ENCODE measurements around the gene SYK. TPM values are rescaled to one million over a fixed set of nuclear protein-coding genes. Genes with fewer than 3 reads are reported as not detected.
A peak's percentile ranks its signal among the peaks of the same experiment; 100 is the strongest.
"Not testable (repeated sequence)": the region's sequence is repeated elsewhere in the genome, so short reads cannot be mapped to it uniquely, and the experiment has no call there.

The SYK gene
- total RNA-seq, 1 donor from 2014 or later: 29.2 TPM

GRCh38 chr9:90778746-90779145 lies 22.9 kb upstream of the SYK start:
- no peaks in the 10 kb centered on the region for H3K27me3 ChIP-seq (ENCODE audit: control insufficient read depth, insufficient read depth, low read length)
- TF ChIP-seq CTCF (IDR thresholded peaks at IDR 0.05; ENCODE audit: insufficient read depth, low read length, severe bottlenecking): no peak
- no peak overlapping the region for H3K4me3 ChIP-seq (ENCODE audit: low read depth, low read length)
- DNase-seq (ENCODE audit: low read depth): no peak
- no peaks in the 10 kb centered on the region for H3K36me3 ChIP-seq (ENCODE audit: control insufficient read depth, insufficient read depth, low read length)
- FAIRE-seq: no peak

DNA sequence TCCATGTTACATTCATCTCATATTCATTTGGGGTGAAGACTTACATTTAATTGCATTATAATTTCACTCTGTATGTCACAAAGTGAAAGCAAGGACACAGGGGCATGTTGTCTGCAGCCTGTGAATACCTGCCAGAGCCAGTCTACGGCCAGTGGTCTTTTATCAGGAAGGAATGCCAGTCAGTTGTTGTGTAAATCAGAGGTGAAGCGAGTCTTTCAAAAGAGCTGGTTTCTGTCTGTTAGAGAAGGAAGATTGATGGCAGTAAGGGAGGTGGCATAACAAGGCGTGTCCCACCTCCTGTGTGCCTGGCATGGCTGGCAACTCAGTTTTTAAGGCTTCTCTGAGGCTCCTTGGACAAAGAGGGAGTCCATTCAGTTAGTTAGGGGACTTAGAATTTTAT lies 18.1 kb upstream of the SYK start:
- Histone ChIP-seq H3K36me3 (ENCODE audit: control insufficient read depth, insufficient read depth, low read length) (no peaks in the 10 kb centered on the region), H3K4me3 (ENCODE audit: low read depth, low read length) (no peak overlapping the region), H3K27me3 (ENCODE audit: control insufficient read depth, insufficient read depth, low read length) (no peaks in the 10 kb centered on the region)
- TF ChIP-seq CTCF (IDR thresholded peaks at IDR 0.05; ENCODE audit: insufficient read depth, low read length, severe bottlenecking): no peak
- DNase-seq (ENCODE audit: low read depth): no peak
- no peak for FAIRE-seq

DNA sequence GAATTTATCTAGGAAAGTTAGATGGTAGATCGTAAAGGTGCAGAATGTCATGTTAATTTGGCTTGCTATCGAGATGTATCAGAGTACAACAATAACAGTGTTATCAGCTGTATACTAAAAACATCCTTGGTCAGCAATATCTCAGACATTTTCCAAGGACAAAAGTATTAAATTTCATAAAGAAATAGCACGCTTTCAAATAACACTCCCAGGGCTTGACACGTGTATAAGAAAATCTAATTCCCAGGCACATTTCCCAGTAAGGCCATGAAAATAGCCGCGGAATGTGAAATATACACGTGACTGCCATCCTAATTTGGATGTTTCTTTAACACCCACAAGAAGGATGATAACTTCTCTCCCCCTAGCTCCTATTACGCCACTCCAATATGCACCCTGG lies 17.7 kb upstream of the SYK start:
- H3K4me3 ChIP-seq (ENCODE audit: low read depth, low read length): no peak overlapping the region
- FAIRE-seq (peak; percentile 50), DNase-seq (ENCODE audit: low read depth) (no peak)
- no peak for TF ChIP-seq CTCF (IDR thresholded peaks at IDR 0.05; ENCODE audit: insufficient read depth, low read length, severe bottlenecking)
- no peaks in the 10 kb centered on the region for H3K36me3 ChIP-seq (ENCODE audit: control insufficient read depth, insufficient read depth, low read length)
- no peaks in the 10 kb centered on the region for H3K27me3 ChIP-seq (ENCODE audit: control insufficient read depth, insufficient read depth, low read length)

GRCh38 chr9:90787771-90788460 lies 13.7 kb upstream of the SYK start:
- no peak for TF ChIP-seq CTCF (IDR thresholded peaks at IDR 0.05; ENCODE audit: insufficient read depth, low read length, severe bottlenecking)
- FAIRE-seq (no peak), DNase-seq (ENCODE audit: low read depth) (no peak)
- Histone ChIP-seq H3K4me3 (ENCODE audit: low read depth, low read length) (no peak overlapping the region), H3K36me3 (ENCODE audit: control insufficient read depth, insufficient read depth, low read length) (no peaks in the 10 kb centered on the region), H3K27me3 (ENCODE audit: control insufficient read depth, insufficient read depth, low read length) (no peaks in the 10 kb centered on the region)

DNA sequence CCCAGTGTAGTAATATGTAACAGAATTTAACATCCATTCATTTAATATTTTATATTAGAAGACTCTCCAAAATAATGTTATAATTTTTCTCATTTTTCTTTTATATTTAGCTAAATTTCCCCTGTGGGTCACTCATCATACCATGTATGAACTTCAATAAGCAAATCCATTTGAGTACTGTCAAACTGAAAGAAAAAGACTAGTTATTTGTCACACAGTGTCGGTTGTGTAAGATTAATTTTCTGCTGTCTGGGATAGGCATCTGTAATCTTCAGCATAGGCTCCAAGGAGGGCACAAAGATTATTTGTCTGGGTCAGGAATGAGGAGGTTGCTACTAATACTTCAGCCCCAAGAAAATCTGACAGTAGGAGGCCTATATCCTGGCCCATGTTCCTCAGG lies 13.1 kb upstream of the SYK start:
- DNase-seq (ENCODE audit: low read depth); H3K27me3 ChIP-seq (ENCODE audit: control insufficient read depth, insufficient read depth, low read length); FAIRE-seq; H3K36me3 ChIP-seq (ENCODE audit: control insufficient read depth, insufficient read depth, low read length); H3K4me3 ChIP-seq (ENCODE audit: low read depth, low read length): not testable (repeated sequence)

DNA sequence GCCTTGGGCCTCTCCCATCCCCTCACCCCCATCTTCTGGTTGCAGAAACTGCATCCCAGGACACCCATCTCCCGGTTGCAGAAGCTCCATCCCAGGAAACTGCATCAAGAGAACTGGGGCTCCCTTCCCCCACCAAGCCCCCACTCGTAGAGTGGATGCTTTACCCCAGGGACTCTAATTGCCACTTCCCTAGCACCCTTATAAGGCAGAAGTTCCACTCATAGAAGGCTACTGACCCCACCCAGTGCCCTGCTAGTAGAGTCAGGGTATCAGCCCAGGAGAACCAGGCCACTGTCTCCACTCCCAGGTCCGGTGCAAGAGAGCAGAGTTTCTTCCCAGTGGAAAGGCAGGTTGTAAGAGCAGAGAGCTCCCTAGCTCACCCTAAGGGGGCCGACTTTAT lies 12.2 kb upstream of the SYK start:
- no peak overlapping the region for H3K4me3 ChIP-seq (ENCODE audit: low read depth, low read length)
- H3K27me3 ChIP-seq (ENCODE audit: control insufficient read depth, insufficient read depth, low read length): no peaks in the 10 kb centered on the region
- FAIRE-seq (no peak), DNase-seq (ENCODE audit: low read depth) (no peak)
- no peak for TF ChIP-seq CTCF (IDR thresholded peaks at IDR 0.05; ENCODE audit: insufficient read depth, low read length, severe bottlenecking)
- H3K36me3 ChIP-seq (ENCODE audit: control insufficient read depth, insufficient read depth, low read length): no peaks in the 10 kb centered on the region

Data from bronchial epithelial cell (primary cell).